Right ventricle myocardium inferior (tissue), 1 donor: Measurements from ENCODE around the gene KIF17. TPM values are rescaled to one million over a fixed set of nuclear protein-coding genes. Genes with fewer than 3 reads are reported as not detected.

Source experiments
- ATAC-seq: fragments of 200-7000 bp; cut with Tn5 transposase; one replicate; pipeline ENCODE4 v1.9.1; 2020; ENCODE audit warnings: mild to moderate bottlenecking, moderate library complexity
- DNase-seq: peaks from one replicate; pipeline ENCODE4 v3.0.0; 2021; ENCODE audit errors: missing footprints
- intact Hi-C: fragments of 100-400 bp; cut with DNase I; formaldehyde crosslinking; loops from one replicate; pipeline ENCODE4 v1.11.0; 2022
- total RNA-seq: library from RNA; stranded (reverse); fragmentation: NEBNext Ultra II Directional; extraction: Animal tissue kit (Norgen Biotek cat#: 25700); gene quantifications from one replicate; pipeline ENCODE4 v1.2.1, GENCODE V29; 2021
- donor health status: DM: no; HTN: yes; CAD: no; lungs with severe emphysema.

The KIF17 gene
- total RNA-seq, 1 donor from 2014 or later = 6.0 TPM

DNA sequence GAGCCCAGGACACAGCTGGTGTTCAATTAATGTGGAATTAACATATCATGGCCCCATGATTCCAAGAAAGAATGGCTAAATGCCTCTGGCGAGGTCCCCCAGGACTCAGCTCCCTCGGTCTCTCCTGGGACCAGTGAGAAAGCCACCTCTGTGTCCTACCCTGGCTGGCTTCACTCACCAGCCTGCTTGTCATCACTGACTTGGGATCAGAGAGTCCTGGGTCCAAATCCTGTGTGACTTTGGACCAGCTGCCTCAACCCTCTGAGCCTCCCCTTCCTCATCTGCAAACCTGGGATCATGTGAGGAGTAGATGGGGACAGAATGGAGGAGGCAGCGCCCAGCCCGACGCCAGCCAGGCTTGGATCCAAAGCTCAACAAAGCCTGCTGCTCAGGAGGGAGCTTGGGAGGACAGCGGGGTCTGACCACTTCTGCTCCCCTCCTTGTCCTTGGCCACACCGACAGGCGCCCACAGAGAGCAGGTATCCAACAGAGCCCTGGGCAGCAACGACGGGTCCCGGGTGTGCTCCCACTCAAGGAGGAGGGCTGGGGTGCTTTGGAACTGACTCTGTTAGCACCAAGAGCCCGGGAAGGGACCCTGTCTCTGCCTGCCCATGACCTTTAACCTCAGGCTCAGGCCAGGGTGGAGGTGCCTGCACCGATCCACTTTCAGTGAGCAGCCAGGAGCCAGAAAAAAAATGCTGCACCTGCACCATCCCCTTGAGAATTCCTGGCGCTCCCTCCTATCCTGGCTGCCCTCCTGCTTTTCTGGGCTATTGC, 11.5 kb upstream of the KIF17 start:
- ATAC-seq (no peak), DNase-seq (no peak)
- intact Hi-C loops = loop anchor here (5.0 kb wide), 1 partner anchor 207 kb away; no protein-coding TSS in a partner anchor

DNA sequence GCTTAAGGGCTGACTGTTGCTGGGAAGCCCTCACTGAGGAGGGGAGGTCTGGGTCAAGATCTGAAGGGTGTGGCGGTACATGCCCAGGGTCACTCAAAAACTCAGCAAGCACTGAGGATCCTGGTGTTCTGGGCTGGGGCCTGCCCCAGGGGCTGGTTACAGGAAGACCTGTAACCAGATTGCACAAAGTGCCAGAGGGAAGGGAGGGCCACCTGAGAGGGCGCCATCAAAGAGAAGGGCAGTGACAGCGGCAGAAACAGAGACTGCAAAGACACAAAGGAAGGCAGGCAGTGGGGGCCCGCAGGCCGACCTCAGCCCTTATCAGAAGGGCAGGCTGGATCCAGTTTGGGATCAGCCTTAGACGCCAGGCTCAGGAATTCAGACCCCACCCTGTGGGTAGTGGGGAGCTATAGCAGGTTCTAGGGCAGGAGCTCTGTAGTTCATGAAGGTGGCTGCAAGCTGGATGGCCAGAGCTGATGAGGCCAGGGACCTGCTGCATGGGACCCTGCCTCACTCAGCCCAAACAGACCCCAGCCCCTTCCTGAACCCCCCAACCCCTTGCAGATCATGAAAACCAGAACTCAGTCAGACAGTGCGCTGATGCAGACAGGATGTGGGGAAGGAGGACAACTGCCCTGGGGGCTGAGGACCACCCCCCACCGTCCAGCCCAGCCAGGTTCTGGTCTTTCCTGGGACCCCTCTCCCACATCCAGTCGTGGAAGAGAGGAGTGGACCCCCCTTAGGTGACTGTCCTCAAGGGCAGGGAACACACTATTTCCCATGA, 10.8 kb upstream of the KIF17 start:
- no peak for ATAC-seq
- no peak for DNase-seq
- intact Hi-C loops = loop anchor here (5.0 kb wide), 1 partner anchor 206 kb away; no protein-coding TSS in a partner anchor

GRCh38 chr1:20727746-20728316, 10.0 kb upstream of the KIF17 start:
- ATAC-seq (no peak), DNase-seq (no peak)
- intact Hi-C loops = loop anchor here (5.0 kb wide), 1 partner anchor 206 kb away; no protein-coding TSS in a partner anchor

- intact Hi-C loops = loop anchor here (5.0 kb wide), 1 partner anchor 205 kb away; no protein-coding TSS in a partner anchor
- ATAC-seq (no peak), DNase-seq (no peak)
Observed at GRCh38 chr1:20726932-20727745, 9.3 kb upstream of the KIF17 start.

GRCh38 chr1:20726118-20726911, 8.5 kb upstream of the KIF17 start:
- intact Hi-C loops = loop anchor here (5.0 kb wide), 1 partner anchor 204 kb away; no protein-coding TSS in a partner anchor
- ATAC-seq = no peak
- DNase-seq = no peak

- ATAC-seq (no peak), DNase-seq (no peak)
- intact Hi-C loops = loop anchor here (5.0 kb wide), 1 partner anchor 203 kb away; no protein-coding TSS in a partner anchor
Observed at GRCh38 chr1:20725189-20726117, 7.6 kb upstream of the KIF17 start.

- DNase-seq (no peak), ATAC-seq (no peak)
- intact Hi-C loops = loop anchor here (5.0 kb wide), 1 partner anchor 202 kb away; no protein-coding TSS in a partner anchor
Observed at GRCh38 chr1:20724364-20725188, 6.8 kb upstream of the KIF17 start.

DNA sequence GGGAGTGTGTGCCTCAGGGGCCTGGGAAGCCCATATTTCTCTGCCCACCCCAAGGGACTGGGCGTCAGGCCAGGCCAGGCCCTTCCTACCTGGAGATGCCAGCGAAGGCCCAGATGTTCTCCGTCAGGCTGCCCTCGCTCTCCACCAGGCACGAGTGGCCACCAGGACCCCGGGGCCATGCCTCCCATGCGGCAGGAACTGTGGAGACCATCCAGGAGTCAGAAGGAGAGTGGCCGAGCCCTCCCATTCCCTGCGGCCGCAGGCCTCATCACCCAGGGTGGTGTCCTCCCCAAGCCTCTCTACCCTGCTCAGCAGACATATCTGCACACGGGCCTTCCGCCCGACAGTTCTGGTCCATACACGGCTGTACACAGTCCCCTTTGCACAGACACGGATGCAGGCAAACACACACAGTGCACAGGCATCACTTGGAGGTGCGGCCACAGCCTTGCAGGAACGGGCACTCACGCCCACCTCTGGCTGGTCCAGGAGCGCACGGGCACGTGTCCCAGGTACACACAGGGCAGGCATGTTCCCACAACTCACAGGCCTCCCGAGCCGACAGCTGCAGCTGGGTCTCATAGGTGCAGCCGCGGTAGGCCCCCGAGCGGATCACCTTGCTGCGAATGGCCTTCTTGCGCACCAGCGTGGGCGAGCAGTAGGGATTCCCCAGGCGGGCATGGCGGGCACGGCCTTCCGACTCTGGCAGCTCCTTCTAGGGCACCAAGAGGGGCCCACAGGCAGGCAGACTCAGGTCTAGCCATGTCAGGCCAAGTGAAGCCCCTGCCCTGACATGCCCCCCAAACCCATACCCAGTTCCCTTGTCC, 5.9 kb upstream of the KIF17 start:
- DNase-seq (no peak), ATAC-seq (no peak)
- intact Hi-C loops = no loop called here

GRCh38 chr1:20723159-20723536, 5.3 kb upstream of the KIF17 start:
- ATAC-seq = no peak
- DNase-seq = no peak
- intact Hi-C loops = no loop called here

GRCh38 chr1:20721117-20722061, 3.6 kb upstream of the KIF17 start:
- ATAC-seq = no peak
- intact Hi-C loops = no loop called here
- no peak for DNase-seq

DNA sequence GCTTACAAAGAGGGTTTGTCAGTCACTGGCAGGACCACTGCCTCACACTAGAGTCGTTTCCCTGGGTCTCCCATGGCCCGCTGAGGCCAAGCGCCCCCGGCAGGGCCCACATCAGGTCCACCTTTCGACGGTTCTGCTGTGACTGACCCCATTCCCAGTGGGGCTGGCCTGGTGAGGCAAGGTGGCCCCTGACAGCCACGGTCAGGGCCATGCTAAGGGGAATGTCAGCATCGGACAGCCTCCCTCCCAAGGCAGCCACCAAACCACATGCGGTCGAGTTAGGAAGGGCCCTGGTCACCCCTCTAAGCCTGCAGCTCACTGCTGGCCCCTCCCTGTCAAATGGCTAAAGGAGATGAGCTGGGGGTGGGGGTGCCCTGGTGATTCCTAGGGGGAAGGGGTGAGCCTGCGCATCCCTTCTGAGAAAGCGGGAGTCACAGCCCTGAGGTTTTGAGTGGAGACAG, 2.9 kb upstream of the KIF17 start:
- DNase-seq = no peak
- ATAC-seq = no peak
- intact Hi-C loops = no loop called here

DNA sequence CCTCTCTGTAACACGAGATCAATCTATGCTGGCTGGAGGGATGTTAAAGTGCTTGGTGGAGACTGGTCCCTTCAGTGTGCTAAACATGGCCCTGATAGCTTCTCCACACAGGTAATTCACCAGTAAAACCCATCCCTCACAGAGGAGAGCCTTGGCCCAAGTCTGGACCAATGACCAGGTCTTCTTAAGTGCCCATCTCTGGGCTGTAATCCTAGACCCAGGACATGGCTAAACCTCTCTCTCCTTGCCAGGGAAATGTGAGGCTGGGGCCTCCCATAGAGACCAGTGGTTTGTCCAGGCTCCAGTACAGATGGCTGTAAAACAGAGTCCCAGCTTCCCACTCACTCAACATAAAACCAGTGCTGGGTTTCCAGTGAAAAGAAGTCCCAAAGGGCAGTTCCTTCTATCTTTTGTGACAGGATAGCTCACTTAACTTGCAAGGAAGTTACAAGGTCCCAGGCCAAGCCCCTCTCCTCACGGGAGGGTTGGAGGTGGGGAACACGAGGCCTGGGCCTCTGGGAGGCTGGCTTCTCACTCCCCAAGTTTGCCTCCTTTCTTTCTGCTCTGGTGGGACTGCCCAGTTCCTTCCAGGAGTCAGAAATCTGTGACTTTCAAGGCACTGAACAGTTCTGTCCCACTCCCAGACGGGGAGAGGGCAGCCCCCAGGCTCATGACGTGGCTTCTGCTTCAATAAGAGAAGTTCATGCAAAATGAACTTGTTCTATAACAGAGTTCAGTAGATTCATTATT, 2.2 kb upstream of the KIF17 start:
- DNase-seq (no peak), ATAC-seq (no peak)
- intact Hi-C loops = no loop called here

DNA sequence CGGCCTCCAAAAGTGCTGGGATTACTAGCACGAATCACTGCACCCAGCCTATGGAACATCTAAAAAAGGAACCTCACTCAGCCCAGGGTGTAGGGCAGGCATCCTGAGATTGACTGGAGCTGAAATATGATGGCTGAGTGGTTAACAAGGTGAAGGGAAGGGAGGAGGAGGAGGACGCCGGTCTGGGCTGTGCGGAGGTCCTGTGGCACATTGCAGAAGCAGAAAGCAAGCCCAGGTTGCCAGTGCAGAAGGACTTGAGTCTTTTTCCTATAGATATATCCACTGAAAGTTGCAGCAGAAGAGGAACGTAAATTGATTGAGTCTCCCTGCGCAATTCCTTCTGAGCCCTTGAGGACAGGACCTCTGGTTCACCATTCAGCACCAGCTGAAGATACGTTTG, 1.5 kb upstream of the KIF17 start:
- no peak for ATAC-seq
- intact Hi-C loops = no loop called here
- no peak for DNase-seq
